Measurements from ENCODE around the gene TEX2. TPM values are rescaled to one million over a fixed set of nuclear protein-coding genes. Genes with fewer than 3 reads are reported as not detected.

The TEX2 gene
- total and polyA plus RNA-seq, 2 experiments from 2014 or later = 7.5 to 17.7 TPM

- Histone ChIP-seq H3K27ac (ENCODE audit: low read depth) (no peak overlapping the region), H3K9me2 (ENCODE audit: insufficient read depth) (peaks cover 4% of the 10 kb centered on the region; the same call in 1 of the 2 replicates), H3K27me3 (ENCODE audit: insufficient read depth) (no peaks in the 10 kb centered on the region), H3K4me2 (no peak overlapping the region), H3K4me3 (no peak overlapping the region), H3F3A (replicated peaks; ENCODE audit: low read depth) (no peaks in the 10 kb centered on the region), H3K79me2 (replicated peaks; ENCODE audit: insufficient read depth) (no peaks in the 10 kb centered on the region), H4K20me1 (replicated peaks; ENCODE audit: insufficient read depth) (no peaks in the 10 kb centered on the region), H2AFZ (no peak overlapping the region), H3K4me1 (ENCODE audit: insufficient read depth) (peaks cover 7% of the 10 kb centered on the region; the same call in 1 of the 2 replicates), H3K36me3 (ENCODE audit: insufficient read depth) (no peaks in the 10 kb centered on the region)
- Mint-ChIP-seq H3K27ac (no peak overlapping the region), H3K4me3 (no peak overlapping the region), H3K27me3 (ENCODE audit: insufficient read depth, low read depth, poor library complexity) (peaks cover 3% of the 10 kb centered on the region), H3K4me1 (peaks cover 10% of the 10 kb centered on the region), H3K9me3 (no peaks in the 10 kb centered on the region), H3K36me3 (ENCODE audit: low read depth) (no peaks in the 10 kb centered on the region)
- TF ChIP-seq ZNF331 (CRISPR knock-in tag; IDR thresholded peaks at IDR 0.05; ENCODE audit: low read depth) (no peak), REST (IDR thresholded peaks at IDR 0.05; ENCODE audit: unreplicated experiment) (no peak), STAT1 (IDR thresholded peaks at IDR 0.05; ENCODE audit: unreplicated experiment) (no peak), CTCF (conservative IDR thresholded peaks at IDR 0.05; ENCODE audit: low read depth in 2 of 2) (no peak), JUNB (IDR thresholded peaks at IDR 0.05; ENCODE audit: unreplicated experiment) (no peak), EZH2 (IDR thresholded peaks at IDR 0.05; ENCODE audit: low read depth, unreplicated experiment) (no peak), ZNF462 (CRISPR knock-in tag; IDR thresholded peaks at IDR 0.05) (no peak), EZH2phosphoT487 (IDR thresholded peaks at IDR 0.05; ENCODE audit: unreplicated experiment) (no peak)
- ATAC-seq (no peak), DNase-seq (ENCODE audit: low spot score) (no peak)
These were observed 152.5 kb downstream of the TEX2 start for GRCh38 chr17:64110379-64111152.
